SK-N-MC (cell line): ENCODE measurements around the gene DLK2.

Experiments used
- EZH2 ChIP-seq: fragments of 200-600 bp; sonication (generic); IDR thresholded peaks from one replicate; pipeline ENCODE4 v1.6.1; 2017; ENCODE audit warnings: antibody characterized with exemption
- FOXP2 ChIP-seq: optimal IDR thresholded peaks from 2 replicates; pipeline ENCODE3; 2011; ENCODE audit warnings: mild to moderate bottlenecking, moderate library complexity; ENCODE audit not compliant: insufficient read depth; ENCODE audit errors: extremely low read length, control extremely low read depth
- POLR2AphosphoS5 ChIP-seq: IDR thresholded peaks from 2 replicates; pipeline ENCODE4 v1.6.1; 2012; ENCODE audit warnings: mild to moderate bottlenecking, low read depth, low read length, borderline replicate concordance

DNA sequence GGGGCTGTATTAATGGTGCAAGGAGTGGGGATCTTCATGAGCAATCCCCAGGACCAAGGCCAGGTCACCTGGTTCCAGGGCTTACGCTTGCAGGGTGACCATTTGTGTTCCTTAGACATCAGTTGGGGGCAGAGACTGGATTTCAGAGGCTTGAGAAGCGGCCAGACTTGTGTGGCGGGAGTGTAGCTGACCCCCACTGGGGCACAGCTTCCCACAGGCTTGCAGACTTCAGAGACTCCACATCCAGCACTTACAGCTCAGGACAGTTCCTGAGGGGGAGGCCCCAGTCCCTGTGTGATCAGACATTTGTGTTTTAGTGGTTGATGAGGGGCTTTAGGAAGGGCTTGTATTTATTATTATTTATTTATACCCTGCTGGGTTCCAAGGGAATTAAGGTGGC lies 37.3 kb upstream of the DLK2 start:
- TF ChIP-seq POLR2AphosphoS5 = no peak
- TF ChIP-seq EZH2 = no peak
- TF ChIP-seq FOXP2 = no peak
